ENCODE results near the gene KCTD1.

Gene KCTD1

GRCh38 chr18:26520974-26521373 lies 27.4 kb downstream of the KCTD1 start:
- H3K4me3 ChIP-seq (ENCODE audit: low read length) = no peak overlapping the region
- DNase-seq (ENCODE audit: low read depth) = no peak
- TF ChIP-seq, protein P1, sequence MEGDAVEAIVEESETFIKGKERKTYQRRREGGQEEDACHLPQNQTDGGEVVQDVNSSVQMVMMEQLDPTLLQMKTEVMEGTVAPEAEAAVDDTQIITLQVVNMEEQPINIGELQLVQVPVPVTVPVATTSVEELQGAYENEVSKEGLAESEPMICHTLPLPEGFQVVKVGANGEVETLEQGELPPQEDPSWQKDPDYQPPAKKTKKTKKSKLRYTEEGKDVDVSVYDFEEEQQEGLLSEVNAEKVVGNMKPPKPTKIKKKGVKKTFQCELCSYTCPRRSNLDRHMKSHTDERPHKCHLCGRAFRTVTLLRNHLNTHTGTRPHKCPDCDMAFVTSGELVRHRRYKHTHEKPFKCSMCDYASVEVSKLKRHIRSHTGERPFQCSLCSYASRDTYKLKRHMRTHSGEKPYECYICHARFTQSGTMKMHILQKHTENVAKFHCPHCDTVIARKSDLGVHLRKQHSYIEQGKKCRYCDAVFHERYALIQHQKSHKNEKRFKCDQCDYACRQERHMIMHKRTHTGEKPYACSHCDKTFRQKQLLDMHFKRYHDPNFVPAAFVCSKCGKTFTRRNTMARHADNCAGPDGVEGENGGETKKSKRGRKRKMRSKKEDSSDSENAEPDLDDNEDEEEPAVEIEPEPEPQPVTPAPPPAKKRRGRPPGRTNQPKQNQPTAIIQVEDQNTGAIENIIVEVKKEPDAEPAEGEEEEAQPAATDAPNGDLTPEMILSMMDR (conservative IDR thresholded peaks at IDR 0.05; ENCODE audit: low read depth, low read length) = no peak

DNA sequence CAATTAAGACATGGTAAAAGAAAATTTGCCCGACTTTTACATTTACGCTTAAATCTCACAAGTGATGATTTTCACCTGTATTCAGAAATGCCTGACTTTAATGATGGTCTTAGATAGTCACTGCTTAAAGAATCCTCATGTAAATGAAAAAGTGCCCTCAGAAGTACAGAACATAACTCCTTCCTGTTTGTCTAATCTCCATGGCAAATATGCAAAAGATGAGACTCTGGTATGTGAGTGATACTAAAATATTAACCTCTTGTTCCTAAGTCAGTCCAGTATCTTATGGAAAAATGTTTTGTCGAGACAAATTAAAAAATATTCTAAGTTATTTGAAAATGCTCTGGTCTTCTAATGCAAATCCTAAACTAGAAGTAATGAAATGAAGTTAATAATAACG lies 29.2 kb downstream of the KCTD1 start:
- no peak for DNase-seq (ENCODE audit: low read depth)
- TF ChIP-seq, protein P1 (conservative IDR thresholded peaks at IDR 0.05; ENCODE audit: low read depth, low read length) = no peak
- H3K4me3 ChIP-seq (ENCODE audit: low read length) = no peak overlapping the region

DNA sequence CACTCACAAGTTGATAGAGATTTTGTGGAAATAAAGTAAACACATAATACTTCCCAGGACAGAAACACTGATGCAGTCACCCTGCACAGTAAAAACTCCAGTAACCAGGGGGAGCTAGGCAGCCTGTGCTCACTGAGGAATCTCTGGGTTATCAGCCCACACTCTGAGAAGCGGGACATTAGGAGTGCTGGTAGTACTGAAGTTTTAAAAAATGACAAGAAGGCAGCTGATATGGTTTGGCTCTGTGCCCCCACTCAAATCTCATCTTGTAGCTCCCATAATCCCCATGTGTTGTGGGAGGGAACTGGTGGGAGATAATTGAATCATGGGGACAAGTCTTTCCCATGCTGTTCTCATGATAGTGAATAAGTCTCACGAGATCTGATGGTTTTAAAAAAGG lies 31.4 kb downstream of the KCTD1 start:
- TF ChIP-seq, protein P1 (conservative IDR thresholded peaks at IDR 0.05; ENCODE audit: low read depth, low read length) = no peak
- DNase-seq (ENCODE audit: low read depth) = no peak
- no peak overlapping the region for H3K4me3 ChIP-seq (ENCODE audit: low read length)

DNA sequence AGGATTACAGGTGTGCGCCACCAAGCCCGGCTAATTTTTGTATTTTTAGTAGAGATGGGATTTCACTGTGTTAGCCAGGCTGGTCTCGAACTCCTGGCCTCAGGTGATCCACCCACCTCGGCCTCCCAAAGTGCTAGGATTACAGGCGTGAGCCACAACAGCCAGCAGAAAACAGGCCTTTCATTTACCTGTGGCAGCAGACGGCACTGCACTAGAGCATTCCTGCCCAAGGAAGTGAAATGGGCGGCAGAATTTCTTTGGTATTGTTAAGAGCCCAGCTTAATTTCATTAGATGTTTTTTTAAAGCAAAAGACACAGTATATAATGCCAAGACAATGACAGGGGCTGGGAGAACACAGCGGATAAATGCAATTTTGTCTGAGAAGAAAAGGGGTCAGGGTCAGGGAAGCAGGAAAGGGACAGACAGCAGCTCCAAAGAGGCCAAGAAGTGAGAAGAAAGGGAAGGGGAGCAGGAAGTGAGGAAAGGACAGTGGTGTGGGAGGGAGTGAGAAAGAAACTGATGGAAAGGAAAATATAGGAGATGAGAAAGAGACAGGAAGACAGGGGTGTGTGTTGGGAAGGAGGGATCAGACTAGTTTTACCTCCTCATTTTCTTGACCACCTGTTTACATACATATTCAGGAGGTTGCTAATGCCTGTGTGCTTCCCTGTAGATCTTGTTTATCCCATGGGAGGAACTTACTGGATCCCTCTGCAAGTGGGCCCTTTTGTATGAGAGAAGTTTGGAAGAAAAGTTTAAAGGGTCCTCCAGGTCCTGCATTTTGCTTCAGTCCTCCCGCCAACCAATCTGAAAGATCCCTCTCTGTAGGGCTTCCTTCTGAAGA lies 32.5 kb downstream of the KCTD1 start:
- no peak for DNase-seq (ENCODE audit: low read depth)
- no peak overlapping the region for H3K4me3 ChIP-seq (ENCODE audit: low read length)
- TF ChIP-seq, protein P1 (conservative IDR thresholded peaks at IDR 0.05; ENCODE audit: low read depth, low read length) = no peak

- no peak overlapping the region for H3K4me3 ChIP-seq (ENCODE audit: low read length)
- DNase-seq (ENCODE audit: low read depth) = no peak
- TF ChIP-seq, protein P1 (conservative IDR thresholded peaks at IDR 0.05; ENCODE audit: low read depth, low read length) = no peak
These were observed 36.8 kb downstream of the KCTD1 start for GRCh38 chr18:26511339-26512071.

DNA sequence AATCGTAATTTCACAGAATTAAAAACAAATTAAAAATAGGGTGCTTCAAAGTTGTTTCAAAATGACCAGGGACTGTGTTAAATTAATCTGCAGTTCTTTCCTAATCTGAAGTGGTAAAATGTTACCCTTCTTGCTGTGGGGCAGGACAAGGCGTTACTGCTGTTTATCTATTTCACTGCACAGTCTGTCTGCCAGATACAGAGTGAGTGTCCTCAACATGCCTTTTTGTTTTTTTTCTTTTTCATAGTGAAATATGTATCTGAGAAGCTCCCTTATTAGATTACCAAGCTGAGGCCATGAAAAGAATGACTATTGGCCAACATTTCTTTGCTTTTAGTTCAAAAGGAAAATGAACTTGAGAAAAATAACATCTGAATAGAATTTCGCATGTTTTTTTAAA lies 38.0 kb downstream of the KCTD1 start:
- DNase-seq (ENCODE audit: low read depth) = no peak

More for the DNA sequence above, 38.0 kb downstream of the KCTD1 start:
- H3K4me3 ChIP-seq (ENCODE audit: low read length) = no peak overlapping the region
- TF ChIP-seq, protein P1 (conservative IDR thresholded peaks at IDR 0.05; ENCODE audit: low read depth, low read length) = no peak
